HG02763 (cell line): ENCODE results near the gene VWDE.
"Not testable (repeated sequence)": the region's sequence is repeated elsewhere in the genome, so short reads cannot be mapped to it uniquely, and the experiment has no call there.

ENCODE experiments used
- ATAC-seq: cut with Tn5 transposase; IDR thresholded peaks from one replicate; pipeline ENCODE4 v1.9.1; 2021; ENCODE audit warnings: mild to moderate bottlenecking, moderate library complexity; ENCODE audit not compliant: unreplicated experiment

The VWDE gene

DNA sequence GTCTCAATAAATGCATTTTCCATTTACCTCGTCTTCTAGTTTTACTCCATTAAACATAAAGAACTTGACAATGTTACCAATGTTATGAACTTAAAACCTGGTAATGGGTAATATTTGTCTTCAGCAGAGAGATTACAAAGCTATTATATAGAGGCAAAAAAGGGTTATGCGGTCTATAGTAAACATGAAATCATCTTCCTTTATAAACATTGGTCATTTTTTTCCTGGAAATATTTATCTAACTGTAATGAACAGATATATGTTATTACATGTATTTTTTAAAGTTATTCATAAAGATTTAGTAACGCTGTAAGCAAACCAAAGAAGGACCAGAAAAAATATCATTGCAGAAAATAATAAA, 1.3 kb downstream of the VWDE start:
- no peak for ATAC-seq

DNA sequence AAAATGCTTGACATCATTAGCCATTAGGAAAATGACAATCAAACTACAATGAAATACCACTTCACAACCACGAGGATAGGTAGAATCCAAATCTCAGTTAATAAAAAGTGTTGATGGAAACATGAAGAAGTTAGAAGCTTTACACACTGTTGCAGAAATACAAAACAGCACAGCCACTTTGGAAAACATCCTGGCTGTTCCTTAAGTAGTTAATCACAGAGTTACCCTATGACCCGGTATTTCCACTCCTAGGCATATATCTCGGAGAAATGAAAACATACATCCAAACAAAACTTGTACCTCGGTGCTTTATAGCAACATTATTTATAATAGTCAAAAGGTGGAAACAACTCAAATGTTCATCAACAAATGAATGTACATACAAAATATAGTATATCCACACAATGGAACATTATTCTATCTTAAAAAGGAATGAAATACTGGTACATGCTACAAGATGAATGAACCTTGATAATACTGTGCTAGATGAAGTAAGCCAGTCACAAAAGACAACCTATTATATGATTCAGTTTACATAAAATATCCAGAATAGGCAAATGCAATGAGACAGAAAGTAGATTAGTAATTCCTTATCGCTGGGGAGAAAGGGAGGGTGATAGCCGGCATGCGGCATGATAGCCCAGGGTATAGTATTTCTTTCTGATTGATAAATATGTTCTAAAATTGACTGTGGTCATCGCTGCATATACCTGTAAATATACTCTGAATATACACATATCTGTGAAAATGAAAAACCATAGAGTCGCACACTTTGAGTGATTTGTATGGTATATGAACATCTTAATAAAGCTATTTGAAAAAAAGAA, 1.9 kb downstream of the VWDE start:
- ATAC-seq = no peak

DNA sequence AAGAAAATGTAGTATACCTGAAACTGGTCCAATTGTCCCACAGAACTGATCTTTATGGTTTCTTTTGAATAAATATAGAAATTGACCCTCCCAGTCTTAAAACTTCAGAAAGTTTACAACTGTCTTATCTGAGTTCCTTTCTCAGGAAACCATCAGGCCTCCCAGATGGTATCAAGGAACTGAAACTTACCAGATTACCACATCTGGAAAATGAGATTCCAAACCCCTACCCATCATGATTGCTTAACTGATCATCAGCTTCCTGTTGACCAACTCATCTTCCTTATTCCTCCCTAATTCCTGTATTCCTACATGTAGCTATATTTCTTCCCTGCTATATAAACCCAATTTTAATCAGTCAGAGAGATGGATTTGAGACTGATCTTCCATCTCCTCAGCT, 5.5 kb downstream of the VWDE start:
- ATAC-seq = no peak

DNA sequence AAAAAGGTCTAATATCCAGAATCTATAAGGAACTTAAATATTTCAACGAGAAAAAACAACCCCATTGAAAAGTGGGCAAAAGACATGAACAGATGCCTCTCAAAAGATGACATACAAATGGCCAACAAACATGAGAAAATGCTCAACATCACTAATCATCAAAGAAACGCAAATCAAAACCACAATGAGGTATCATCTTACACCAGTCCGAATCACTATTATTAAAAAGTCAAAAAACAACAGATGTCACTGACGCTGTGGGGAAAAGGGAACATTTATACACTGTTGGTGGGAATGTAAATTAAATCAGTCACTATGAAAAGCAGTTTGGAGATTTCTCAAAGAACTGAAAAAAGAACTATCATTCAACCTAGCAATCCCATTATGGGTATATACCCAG, 6.0 kb downstream of the VWDE start:
- no peak for ATAC-seq

DNA sequence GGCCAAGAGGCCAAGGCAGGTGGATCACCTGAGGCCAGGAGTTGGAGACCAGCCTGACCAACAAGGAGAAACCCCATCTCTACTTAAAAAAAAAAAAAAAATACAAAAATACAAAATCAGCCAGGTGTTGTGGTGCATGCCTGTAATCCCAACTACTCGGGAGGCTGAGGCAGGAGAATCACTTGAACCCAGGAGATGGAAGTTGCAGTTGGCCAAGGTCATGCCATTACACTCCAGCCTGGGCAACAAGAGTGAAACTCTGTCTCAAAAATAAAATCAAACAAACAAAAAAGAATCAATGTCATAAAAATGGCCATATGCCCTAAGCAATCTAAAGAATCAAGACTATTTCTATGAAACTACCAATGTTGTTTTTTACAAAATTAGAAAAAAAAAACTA, 7.0 kb downstream of the VWDE start:
- not testable (repeated sequence) for ATAC-seq

DNA sequence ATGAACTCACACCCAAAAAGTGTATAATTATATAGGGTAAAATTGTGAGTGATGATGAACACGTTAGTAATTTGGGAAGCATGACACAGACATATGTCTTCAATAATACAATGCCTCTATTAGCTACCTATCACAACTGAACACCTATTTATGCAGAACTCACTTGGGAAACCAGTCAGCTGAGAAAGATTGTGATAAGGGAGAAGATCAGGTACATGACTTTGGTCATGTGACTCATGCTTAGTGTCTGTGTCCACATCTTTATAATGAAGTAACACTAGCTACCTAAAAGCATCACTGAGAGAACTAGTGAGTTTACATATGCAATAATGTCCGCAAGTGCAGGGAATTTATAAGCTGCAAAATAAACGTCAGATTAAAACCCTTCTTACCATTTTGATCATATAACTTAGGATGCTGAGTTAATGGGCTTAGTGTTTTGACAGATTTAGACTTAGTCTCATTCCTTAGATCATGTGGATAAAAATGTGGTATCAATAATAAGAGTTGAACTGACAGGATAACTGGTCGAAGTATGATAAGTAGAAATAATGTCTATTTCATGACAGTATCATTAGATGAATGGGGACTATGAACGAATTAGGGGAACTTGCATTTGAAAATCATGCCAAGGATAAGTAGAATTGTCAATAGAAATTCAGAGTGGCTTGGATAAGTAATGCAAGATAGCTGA, 11.6 kb downstream of the VWDE start:
- no peak for ATAC-seq

DNA sequence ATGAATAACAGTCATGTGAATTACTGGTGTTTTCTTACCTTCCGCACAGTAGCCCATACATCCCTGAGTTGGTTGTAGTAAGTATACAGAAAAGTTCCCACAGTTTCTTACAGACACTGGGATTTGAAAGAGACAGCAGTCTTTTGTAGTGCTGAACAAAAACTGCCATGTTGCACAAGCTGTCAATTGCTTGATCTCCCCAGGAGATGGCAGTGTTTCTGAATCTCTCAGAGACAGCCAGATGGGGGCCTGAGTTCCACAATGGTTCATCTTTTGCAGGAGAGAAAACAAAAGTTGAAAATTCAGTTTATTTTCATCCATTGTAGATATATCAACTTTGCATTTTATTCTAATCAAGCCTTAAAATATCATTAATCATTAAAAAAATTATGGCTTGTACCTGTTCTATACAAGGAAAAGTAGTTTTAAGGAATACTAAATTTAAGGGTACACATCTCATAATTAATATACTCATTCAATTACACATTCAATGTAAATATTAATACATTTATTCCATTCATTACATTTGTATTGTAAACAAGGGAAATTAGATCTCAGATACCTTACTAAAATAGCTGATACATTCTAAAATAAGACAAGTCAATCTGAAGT, 14.5 kb downstream of the VWDE start:
- ATAC-seq = peak; percentile 96

DNA sequence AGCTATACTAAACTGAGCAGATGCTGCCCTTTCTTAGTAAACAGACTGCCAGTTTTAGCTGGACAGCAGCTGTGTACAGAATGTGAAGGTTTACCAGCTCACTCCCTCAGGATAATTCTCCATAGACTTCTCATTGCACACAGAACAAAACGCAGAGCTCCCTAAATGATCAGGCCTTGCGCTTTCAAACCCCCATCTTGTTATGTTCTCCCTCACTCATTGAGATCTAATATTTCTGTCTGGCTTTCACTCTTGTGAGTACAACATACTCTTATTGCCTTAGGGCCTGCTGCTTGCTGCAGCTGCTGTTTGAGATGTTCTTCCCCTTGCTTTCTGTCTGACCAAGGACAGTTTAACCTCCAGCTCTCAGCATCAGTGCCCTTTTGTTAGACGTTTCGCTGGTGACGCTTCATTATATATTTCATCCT, 17.3 kb downstream of the VWDE start:
- ATAC-seq = no peak

DNA sequence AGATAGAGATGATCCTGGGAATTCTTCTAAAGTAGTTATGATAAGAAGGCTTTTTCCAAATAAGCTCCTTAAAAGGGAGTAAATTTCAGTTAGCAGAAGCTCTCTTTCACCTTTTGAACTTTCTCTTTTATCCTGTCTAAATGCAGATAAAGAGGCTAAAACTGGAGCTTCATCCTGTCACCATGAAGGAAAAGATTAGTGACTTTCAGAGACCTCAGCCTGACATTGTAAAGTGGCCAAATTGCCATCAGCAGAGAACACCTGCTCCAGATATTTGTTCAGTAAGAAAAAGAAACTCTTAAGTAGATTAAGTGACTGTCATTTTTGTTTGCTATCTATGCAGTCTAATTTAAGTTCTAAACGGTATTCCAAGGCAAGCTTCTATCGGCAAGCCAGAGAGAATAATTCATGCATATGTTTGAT, 18.3 kb downstream of the VWDE start:
- no peak for ATAC-seq

DNA sequence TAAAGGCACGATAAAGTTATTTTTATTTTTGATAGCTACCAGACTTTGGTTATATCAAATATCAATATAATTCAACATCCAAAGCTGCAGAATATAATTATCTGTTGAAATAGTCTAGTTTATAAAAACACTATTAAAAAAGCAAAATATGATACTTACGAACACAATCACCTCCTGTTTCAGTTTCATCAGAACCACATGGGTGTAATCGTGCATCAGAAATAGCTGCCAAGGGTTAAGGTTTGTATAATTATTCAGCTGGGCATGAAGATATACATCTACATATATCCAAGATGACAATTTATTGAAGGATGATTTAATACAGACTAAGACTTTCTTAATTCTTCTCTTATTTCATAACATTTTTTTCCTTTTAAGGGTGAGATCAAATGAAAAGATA, 20.3 kb downstream of the VWDE start:
- no peak for ATAC-seq

DNA sequence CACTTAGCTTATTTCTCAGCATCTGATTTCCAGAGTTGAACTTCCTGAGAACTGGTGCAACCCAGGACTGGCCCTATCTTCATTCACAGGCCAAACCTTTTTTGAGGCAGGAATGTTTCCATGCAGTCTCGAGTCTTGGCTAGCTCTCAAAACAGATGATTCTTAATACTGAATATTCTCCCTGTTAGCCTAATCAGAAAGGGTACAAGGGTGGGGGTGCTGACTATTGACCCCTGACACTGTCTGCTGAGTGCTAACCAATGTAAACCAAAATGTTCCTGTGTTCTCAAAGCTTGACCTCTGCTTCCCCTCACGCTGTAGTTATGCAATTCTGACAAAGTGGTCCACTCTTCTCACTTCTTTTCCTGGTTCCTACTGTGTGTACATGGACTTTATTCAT, 25.3 kb downstream of the VWDE start:
- ATAC-seq = no peak

DNA sequence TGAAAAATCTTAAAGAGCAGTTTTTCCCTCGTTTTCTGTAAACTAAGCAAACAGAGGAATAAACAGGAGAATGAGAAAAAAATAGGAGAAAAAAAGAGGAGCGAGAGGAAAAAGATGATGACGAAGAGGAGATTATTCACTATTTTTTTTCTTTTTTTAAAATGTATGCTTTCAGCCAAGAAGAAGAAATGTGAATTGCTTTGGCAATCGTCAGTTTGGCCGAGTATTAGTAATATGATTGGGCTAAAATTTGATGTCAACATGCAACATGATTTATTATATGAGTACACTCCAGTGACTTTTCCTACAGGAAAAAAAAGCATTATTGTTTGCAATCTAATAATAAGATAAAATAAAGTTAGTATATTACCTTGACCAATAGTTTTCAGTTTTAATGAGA, 26.3 kb downstream of the VWDE start:
- ATAC-seq = no peak

DNA sequence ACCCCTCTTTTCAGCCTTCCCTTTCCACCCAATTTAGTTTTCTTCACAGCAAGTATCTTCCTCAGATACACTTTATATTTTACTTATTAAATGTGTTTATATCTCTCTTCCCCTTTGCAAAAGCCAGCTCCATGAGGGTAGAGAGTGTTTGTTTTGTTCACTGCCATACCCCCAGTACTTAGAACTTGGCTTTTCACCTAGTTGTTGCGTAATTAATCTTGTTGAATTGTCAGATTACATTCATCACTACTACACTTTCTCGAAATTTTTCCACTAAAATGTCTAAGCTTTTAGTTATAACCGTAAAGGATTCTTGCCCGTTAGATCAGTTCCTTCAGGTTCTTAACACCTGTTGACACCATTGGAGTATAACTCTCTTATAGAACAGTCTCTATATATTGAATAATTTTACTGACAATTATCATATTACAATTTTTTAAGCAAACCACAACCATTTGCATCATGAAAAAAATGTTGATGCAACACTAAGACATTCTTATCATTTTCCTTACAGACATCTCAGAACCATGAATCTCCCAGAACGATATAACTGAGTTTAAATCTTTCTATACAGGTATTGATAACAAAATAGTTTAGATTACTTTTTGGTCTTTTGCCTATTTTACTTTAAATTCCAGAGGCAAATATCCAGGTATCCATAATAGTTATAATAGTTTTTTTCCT, 29.9 kb downstream of the VWDE start:
- no peak for ATAC-seq

DNA sequence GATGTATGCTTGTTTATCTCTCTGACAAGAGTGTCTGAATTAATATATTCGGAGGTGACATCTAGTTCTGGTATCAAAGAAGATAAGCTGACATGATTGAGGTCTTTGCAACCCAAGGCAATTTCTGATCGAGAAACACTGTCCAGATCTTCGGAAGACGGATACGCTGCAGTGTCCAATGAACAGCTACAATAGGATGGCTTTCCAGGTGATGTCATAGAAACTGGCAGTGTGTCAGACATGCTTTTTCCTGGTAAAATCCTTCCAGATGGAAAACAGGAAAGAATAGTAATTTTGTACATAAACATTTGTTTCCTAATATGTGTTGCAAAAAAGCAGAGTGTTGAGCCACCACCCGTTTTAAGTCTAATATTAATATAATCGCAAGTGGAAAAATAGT, 33.4 kb downstream of the VWDE start:
- no peak for ATAC-seq

DNA sequence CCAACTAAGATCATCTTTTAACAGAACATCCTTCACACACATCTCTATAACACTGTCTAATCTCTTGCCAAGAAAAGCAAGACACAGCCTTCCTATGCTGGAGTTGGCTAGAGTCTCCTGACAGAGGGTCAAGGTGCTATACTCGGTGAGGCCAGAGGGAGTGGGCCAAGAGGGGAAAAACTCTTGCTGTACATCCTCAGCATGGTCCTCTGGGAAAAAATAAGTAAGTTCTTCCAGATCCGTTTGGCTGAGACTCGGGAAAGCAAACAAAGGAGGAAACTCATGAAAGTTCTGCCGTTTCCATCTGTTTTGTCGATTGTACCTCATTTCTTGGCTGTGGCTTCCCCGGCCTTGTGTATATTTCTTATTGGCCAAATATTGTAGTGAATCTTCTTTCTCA, 33.9 kb downstream of the VWDE start:
- ATAC-seq = no peak

DNA sequence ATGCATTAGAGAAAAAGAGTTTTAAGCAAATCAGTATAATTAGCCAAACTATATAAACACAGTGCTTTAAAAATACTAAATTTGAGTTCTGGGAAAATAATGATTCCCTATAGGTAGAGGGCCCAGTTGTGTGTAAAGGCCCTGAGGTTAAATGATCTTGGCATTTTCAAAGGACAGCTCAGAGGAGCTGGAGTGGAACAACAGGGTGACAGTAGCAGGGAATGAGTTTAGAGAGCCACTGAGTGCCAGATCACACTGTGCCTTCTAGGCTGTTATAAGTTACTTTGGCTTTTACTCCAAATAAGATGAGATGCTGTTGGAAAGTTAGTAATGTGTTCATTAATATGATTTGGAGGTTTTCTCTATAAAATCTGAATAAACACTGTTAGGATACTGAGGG, 34.6 kb downstream of the VWDE start:
- ATAC-seq = no peak

DNA sequence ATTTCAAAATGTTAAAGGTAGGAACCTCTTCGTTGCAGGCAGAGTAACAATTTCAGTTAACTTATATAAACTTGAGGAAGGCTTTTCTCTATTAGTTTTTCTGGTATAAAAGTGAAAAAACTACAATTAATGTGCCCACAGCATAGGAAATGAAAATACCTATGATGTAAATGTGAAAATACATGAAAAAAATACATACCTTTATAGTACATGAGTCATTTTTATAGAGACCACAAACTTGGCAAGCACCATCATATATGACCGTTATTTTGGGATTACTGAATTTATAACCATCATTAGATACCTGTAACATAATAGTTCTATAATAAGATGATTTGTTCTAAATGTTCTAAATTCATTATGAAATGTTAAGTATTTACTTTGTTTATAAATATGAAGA, 42.7 kb downstream of the VWDE start:
- no peak for ATAC-seq

DNA sequence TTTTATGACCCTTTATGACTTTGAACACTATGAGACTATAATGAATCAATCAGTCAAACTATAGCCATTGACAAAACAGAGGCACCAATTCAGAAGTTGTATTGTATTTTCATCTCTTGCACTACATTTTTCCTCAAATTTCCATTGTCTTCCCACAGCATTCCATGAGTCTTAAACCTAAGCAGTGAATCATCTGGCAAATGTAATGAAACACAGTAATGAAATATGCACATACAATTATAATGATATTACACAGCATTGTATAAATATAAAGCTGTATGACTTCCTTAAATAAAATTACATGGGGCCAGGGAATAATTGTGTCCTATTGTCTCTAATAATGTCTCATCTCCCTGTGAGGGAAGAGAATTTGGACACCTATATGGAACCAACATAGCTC, 45.0 kb downstream of the VWDE start:
- no peak for ATAC-seq

DNA sequence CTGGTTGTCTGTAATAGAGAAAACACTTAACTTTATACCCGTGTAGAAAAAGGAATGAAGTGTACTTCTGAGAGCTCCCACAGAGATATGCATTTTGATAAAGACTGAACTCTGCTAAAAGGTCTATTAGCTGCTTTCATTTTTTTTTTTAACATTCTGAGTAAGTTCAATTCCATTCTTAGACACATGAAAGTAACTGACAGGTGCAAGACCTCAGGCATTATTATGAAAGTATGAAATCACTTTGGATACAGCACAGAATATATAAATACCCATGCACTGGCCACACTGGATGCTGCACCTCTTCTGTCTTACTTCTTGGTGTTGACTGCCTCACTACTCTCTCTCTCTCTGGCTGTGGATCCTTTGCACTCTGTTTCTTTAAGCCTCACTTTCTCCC, 46.2 kb downstream of the VWDE start:
- peak; percentile 63 for ATAC-seq

DNA sequence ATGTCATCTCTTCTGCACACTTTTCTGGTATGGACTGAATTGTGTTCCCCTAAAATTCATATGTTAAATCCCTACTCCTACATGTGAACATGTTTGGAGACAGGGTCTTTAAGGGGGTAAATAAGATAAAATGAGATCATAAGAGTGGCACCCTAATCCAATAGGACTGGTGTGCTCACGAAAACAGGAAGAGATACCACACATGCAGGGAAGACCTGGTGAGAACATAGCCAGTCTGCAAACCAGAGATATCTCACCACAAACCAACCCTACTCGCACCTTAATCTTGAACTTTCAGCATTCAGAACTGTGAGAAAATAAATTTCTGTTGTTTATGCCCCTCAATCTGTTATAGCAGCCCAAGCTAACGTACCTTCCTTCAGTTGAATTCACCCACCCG, 51.8 kb downstream of the VWDE start:
- no peak for ATAC-seq

DNA sequence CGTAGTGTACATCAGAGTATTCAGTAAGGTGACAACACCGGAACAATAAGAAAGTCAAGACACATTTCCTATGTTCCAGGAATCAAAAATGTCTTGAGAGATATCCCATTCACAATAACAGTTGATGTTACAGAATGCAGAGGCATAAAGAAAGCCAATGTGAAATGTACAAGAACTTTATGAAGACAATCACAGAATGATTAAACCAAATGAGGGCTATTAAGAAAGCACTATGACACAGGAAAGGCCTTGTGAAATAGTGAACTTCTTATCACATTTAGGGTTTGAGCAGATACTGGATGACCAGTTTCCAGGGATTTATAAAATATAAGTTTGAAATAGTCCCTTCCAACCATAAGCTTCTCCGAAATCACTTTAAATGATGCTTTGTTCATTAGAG, 52.7 kb downstream of the VWDE start:
- no peak for ATAC-seq

DNA sequence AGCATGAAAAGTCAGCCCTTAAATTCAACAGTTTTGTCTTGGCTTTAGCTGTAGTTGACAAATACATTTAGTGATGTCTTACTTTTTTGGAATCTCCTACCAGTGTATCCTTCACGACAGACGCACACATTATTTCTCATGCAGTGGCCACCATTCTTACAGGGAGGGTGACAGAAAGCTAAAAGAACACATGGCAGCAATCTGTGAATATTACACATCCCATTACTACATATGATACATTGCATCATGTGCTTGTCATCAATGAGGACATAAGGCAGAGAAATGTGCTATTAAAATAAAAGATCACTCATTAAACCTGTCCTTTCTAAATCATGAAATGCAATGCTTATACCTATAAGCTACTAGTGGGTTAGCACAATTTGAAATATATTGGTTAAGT, 66.6 kb downstream of the VWDE start:
- ATAC-seq = no peak
